Stomach (tissue), 9 donors: ENCODE results near the gene CLTC. TPM values are rescaled to one million over a fixed set of nuclear protein-coding genes. Genes with fewer than 3 reads are reported as not detected.

ENCODE experiments used
- DNase-seq, 2 donors: peaks; one replicate each; pipeline versions ENCODE4 v3.0.0 to v3.0.0-alpha.2; 2013 to 2019
- H3K27ac ChIP-seq, 5 donors: fragments of 200-600 bp in 4 of 5; sonication (generic) in 4 of 5; one replicate each; pipeline ENCODE4 v1.5.1; 2013 to 2019; ENCODE audit warnings: mild to moderate bottlenecking in 1 of 5, moderate library complexity in 1 of 5
- H3K27me3 ChIP-seq, 3 donors: fragments of 200-600 bp; sonication (generic); one replicate each; pipeline ENCODE4 v1.5.1; 2017 to 2019; ENCODE audit warnings: mixed run types in 1 of 3
- H3K36me3 ChIP-seq, 4 donors: fragments of 200-600 bp; sonication (generic); 1 replicate in 3 of 4; 2 replicates in 1 of 4; pipeline ENCODE4 v1.5.1; 2016 to 2019
- H3K4me1 ChIP-seq, 4 donors: fragments of 200-600 bp; sonication (generic); one replicate each; pipeline ENCODE4 v1.5.1; 2016 to 2019
- H3K4me3 ChIP-seq, 4 donors: fragments of 200-600 bp; sonication (generic) in 3 of 4; one replicate each; pipeline ENCODE4 v1.5.1; 2016 to 2019; ENCODE audit warnings: mild to moderate bottlenecking in 1 of 4
- H3K9me3 ChIP-seq, 4 donors: fragments of 200-600 bp; sonication (generic); one replicate each; pipeline ENCODE4 v1.5.1; 2016 to 2019
- CTCF ChIP-seq, 7 experiments: fragments of 450-650 bp in 4 of 7; fragments of 200-600 bp in 3 of 7; sonication (generic) in 3 of 7; IDR thresholded peaks; one replicate each; pipeline ENCODE4 v1.5.1; 2016 to 2019; ENCODE audit warnings: antibody characterized with exemption in 7 of 7, control low read depth in 2 of 7, mild to moderate bottlenecking in 1 of 7
- EP300 ChIP-seq: sonication (generic); formaldehyde crosslinking; IDR thresholded peaks from one replicate; pipeline ENCODE4 v1.6.1; 2017; ENCODE audit warnings: antibody characterized with exemption
- POLR2A ChIP-seq, 4 donors: fragments of 450-650 bp; IDR thresholded peaks; one replicate each; pipeline ENCODE4 v1.6.1; 2016; ENCODE audit warnings: antibody characterized with exemption in 4 of 4, control low read depth in 2 of 4, mild to moderate bottlenecking in 1 of 4, moderate library complexity in 1 of 4
- POLR2AphosphoS5 ChIP-seq, 3 donors: sonication (generic); formaldehyde crosslinking; IDR thresholded peaks; one replicate each; pipeline ENCODE4 v1.6.1; 2016; ENCODE audit warnings: antibody characterized with exemption in 3 of 3
- WGBS, 5 donors: extraction: QIAGEN DNeasy Blood & Tissue Kit in 3 of 5; methylation state at CpG; one replicate each; pipeline versions ENCODE4 v1.1.5 to v1.1.7; 2013 to 2018; 5-methylcytosine and 5-hydroxymethylcytosine counted together
- intact Hi-C: fragments of 100-400 bp; cut with DNase I; formaldehyde crosslinking; loops from one replicate; pipeline ENCODE4 v1.15.1; 2023; ENCODE audit warnings: low total_unique reads
- polyA plus RNA-seq, 3 donors: library from polyadenylated mRNA; stranded (reverse); fragments of 200-250 nt; gene quantifications; one replicate each; pipeline ENCODE4 v1.2.3, GENCODE V29; 2013
- total RNA-seq, 5 donors: library from RNA; depleted of rRNA; stranded (reverse); fragments of >200 nt; gene quantifications; one replicate each; pipeline versions ENCODE4 v1.1.0 to v1.2.3, GENCODE V29; 2014 to 2016
- donor health status: healthy with polysubstance abuse.
- donor health status: Bipolar disorder and iron deficiency.
- donor health status: healthy.

Gene CLTC
- total and polyA plus RNA-seq, 8 donors, result 38.5 to 363 (median 135) TPM

DNA sequence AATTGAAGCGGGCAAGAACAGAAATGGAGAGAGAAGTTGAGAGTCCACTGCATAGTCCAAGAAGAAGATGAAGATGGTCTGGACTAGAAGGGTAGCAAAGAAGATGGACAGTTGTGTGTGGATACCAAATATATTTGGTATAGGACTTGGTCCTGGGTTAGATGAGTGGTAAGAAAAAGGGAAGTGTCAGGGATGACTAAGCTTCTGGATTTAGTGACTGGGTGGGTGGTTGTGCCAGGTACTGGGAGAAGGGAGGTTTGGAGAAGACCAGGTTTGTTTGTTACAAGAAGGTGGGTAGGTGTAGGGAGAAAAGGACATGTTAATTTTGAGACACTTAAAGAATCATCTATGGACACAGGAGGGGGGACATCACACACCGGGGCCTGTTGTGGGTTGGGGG, 93.2 kb downstream of the CLTC start:
- Histone ChIP-seq H3K27ac (no peak overlapping the region), H3K9me3 (no peaks in the 10 kb centered on the region), H3K36me3 (no peaks in the 10 kb centered on the region), H3K4me1 (peaks cover 14 to 64% (median 31%) of the 10 kb centered on the region in 4 donors), H3K27me3 (no peaks in the 10 kb centered on the region), H3K4me3 (no peak overlapping the region)
- intact Hi-C loops, result no loop called here
- TF ChIP-seq POLR2AphosphoS5 (IDR thresholded peaks at IDR 0.05) (no peak), POLR2A (IDR thresholded peaks at IDR 0.05) (no peak), CTCF (IDR thresholded peaks at IDR 0.05) (no peak), EP300 (no peak)
- 96 to 100% (median 99%) methylated on average over 2 of the region's 2 CpGs for WGBS, 5 donors
- no peak for DNase-seq

GRCh38 chr17:59714255-59714654, 94.6 kb downstream of the CLTC start:
- intact Hi-C loops, result no loop called here
- Histone ChIP-seq H3K4me1 (peaks cover under 1 to 52% (median 21%) of the 10 kb centered on the region in 4 donors), H3K27me3 (no peaks in the 10 kb centered on the region), H3K4me3 (no peak overlapping the region), H3K9me3 (no peaks in the 10 kb centered on the region), H3K27ac (no peak overlapping the region), H3K36me3 (no peaks in the 10 kb centered on the region)
- DNase-seq, result no peak
- no peak for TF ChIP-seq EP300
- TF ChIP-seq CTCF (IDR thresholded peaks at IDR 0.05), result no peak
- no peak for TF ChIP-seq POLR2AphosphoS5 (IDR thresholded peaks at IDR 0.05)
- no peak for TF ChIP-seq POLR2A (IDR thresholded peaks at IDR 0.05)
- 76 to 92% (median 82%) methylated on average over 2 of the region's 2 CpGs for WGBS, 5 donors

GRCh38 chr17:59716427-59716826, 96.7 kb downstream of the CLTC start:
- Histone ChIP-seq H3K4me1 (peaks cover 0 to 46% (median 21%) of the 10 kb centered on the region in 4 donors), H3K27me3 (no peaks in the 10 kb centered on the region), H3K9me3 (no peaks in the 10 kb centered on the region), H3K27ac (peak overlapping the region in 1 of 5 donors; percentile 43), H3K4me3 (no peak overlapping the region), H3K36me3 (no peaks in the 10 kb centered on the region)
- no peak for DNase-seq
- 68 to 95% (median 82%) methylated on average over 2 of the region's 2 CpGs for WGBS, 5 donors
- TF ChIP-seq POLR2AphosphoS5 (IDR thresholded peaks at IDR 0.05) (no peak), CTCF (IDR thresholded peaks at IDR 0.05) (no peak), POLR2A (IDR thresholded peaks at IDR 0.05) (no peak), EP300 (no peak)
- intact Hi-C loops, result no loop called here

DNA sequence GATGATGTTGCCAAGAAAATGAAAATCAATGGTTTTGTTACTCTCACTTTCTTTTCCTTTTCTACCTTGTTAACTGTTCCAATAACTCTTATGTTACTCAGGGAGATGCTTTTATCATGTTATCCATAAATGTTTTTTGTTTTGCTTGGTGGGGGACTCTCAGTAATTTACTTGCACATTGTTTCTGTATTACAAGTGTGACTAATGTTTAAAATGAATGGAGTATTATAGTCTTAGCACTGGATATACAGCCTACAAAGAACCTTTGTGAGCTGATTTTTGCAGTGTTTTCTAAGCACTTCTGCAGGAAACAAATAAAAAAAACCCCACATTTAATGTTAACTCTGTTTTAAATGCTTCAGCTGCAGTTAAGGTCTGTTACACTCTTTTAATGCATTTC, 99.8 kb downstream of the CLTC start:
- Histone ChIP-seq H3K36me3 (no peaks in the 10 kb centered on the region), H3K27me3 (no peaks in the 10 kb centered on the region), H3K4me1 (peaks cover 8 to 54% (median 32%) of the 10 kb centered on the region in 4 donors), H3K4me3 (no peak overlapping the region), H3K9me3 (no peaks in the 10 kb centered on the region), H3K27ac (no peak overlapping the region)
- no peak for DNase-seq
- intact Hi-C loops, result no loop called here
- TF ChIP-seq EP300 (no peak), POLR2A (IDR thresholded peaks at IDR 0.05) (no peak), POLR2AphosphoS5 (IDR thresholded peaks at IDR 0.05) (no peak), CTCF (IDR thresholded peaks at IDR 0.05) (no peak)
